Measurements from ENCODE around the gene LUZP2. TPM values are rescaled to one million over a fixed set of nuclear protein-coding genes. Genes with fewer than 3 reads are reported as not detected.

LUZP2 gene
- total and polyA plus RNA-seq, 4 donors, result 0.05 TPM; not detected in 3

- no peak overlapping the region for H3K9ac ChIP-seq (ENCODE audit: low read depth in 1 of 2, low read length in 2 of 2)
- TF ChIP-seq ZBTB33 (IDR thresholded peaks at IDR 0.05) (no peak), MAX (IDR thresholded peaks at IDR 0.05) (no peak), RAD21 (IDR thresholded peaks at IDR 0.05) (no peak), EGR1 (IDR thresholded peaks at IDR 0.05; ENCODE audit: low read depth in 2 of 2) (no peak), HNF4A (conservative IDR thresholded peaks at IDR 0.05) (no peak), RXRA (IDR thresholded peaks at IDR 0.05) (no peak), FOXA1 (IDR thresholded peaks at IDR 0.05) (no peak), JUND (IDR thresholded peaks at IDR 0.05) (no peak), NR2F2 (IDR thresholded peaks at IDR 0.05) (no peak), HNF4G (IDR thresholded peaks at IDR 0.05) (no peak), YY1 (IDR thresholded peaks at IDR 0.05) (no peak), REST (IDR thresholded peaks at IDR 0.05) (no peak)
Measured at GRCh38 chr11:24645563-24645962, 148.7 kb downstream of the LUZP2 start.

GRCh38 chr11:24651873-24652272 lies 155.0 kb downstream of the LUZP2 start:
- H3K36me3 ChIP-seq (ENCODE audit: control insufficient read depth in 4 of 4, insufficient read depth in 3 of 4, low read depth in 1 of 4, low read length in 3 of 4), result no peaks in the 10 kb centered on the region
- H3K4me3 ChIP-seq (ENCODE audit: low read depth in 1 of 3, low read length in 3 of 3), result no peak overlapping the region
- TF ChIP-seq ATF3 (IDR thresholded peaks at IDR 0.05), result no peak
- TF ChIP-seq RXRA (IDR thresholded peaks at IDR 0.05), result no peak
- no peak for TF ChIP-seq RAD21 (IDR thresholded peaks at IDR 0.05)
- no peak for TF ChIP-seq FOXA2 (IDR thresholded peaks at IDR 0.05)
- TF ChIP-seq CTCF (IDR thresholded peaks at IDR 0.05; ENCODE audit: low read depth, low read length, missing input control), result no peak
- TF ChIP-seq MAX (IDR thresholded peaks at IDR 0.05), result no peak
- TF ChIP-seq TAF1 (conservative IDR thresholded peaks at IDR 0.05), result no peak
- no peak for TF ChIP-seq ZBTB33 (IDR thresholded peaks at IDR 0.05)
- TF ChIP-seq JUND (IDR thresholded peaks at IDR 0.05), result no peak
- no peak for TF ChIP-seq NR2F2 (IDR thresholded peaks at IDR 0.05)
- TF ChIP-seq EGR1 (IDR thresholded peaks at IDR 0.05; ENCODE audit: low read depth in 2 of 2), result no peak

More at GRCh38 chr11:24645563-24645962, 148.7 kb downstream of the LUZP2 start:
- Histone ChIP-seq H3K27ac (ENCODE audit: low read depth in 1 of 2, low read length in 2 of 2) (no peak overlapping the region), H3K36me3 (ENCODE audit: control insufficient read depth in 4 of 4, insufficient read depth in 3 of 4, low read depth in 1 of 4, low read length in 3 of 4) (no peaks in the 10 kb centered on the region), H3K27me3 (ENCODE audit: control insufficient read depth in 4 of 4, insufficient read depth in 4 of 4, low read length in 3 of 4) (no peaks in the 10 kb centered on the region), H3K4me3 (ENCODE audit: low read depth in 1 of 3, low read length in 3 of 3) (no peak overlapping the region), H3K4me1 (ENCODE audit: control insufficient read depth in 4 of 4, insufficient read depth in 4 of 4, low read length in 3 of 4) (no peaks in the 10 kb centered on the region), H3K9me3 (ENCODE audit: control insufficient read depth in 4 of 4, low read length in 3 of 4) (no peaks in the 10 kb centered on the region)
- DNase-seq (ENCODE audit: low spot score), result no peak

More at GRCh38 chr11:24651873-24652272, 155.0 kb downstream of the LUZP2 start:
- no peak overlapping the region for H3K9ac ChIP-seq (ENCODE audit: low read depth in 1 of 2, low read length in 2 of 2)
- no peak overlapping the region for H3K27ac ChIP-seq (ENCODE audit: low read depth in 1 of 2, low read length in 2 of 2)
- no peaks in the 10 kb centered on the region for H3K27me3 ChIP-seq (ENCODE audit: control insufficient read depth in 4 of 4, insufficient read depth in 4 of 4, low read length in 3 of 4)
- 82% methylated on average over 2 of the region's 2 CpGs for WGBS
- H3K4me1 ChIP-seq (ENCODE audit: control insufficient read depth in 4 of 4, insufficient read depth in 4 of 4, low read length in 3 of 4), result no peaks in the 10 kb centered on the region
- DNase-seq (ENCODE audit: low spot score), result no peak
- no peaks in the 10 kb centered on the region for H3K9me3 ChIP-seq (ENCODE audit: control insufficient read depth in 4 of 4, low read length in 3 of 4)

Data from liver (tissue), 9 donors.